ENCODE data around the gene TMOD4. TPM values are rescaled to one million over a fixed set of nuclear protein-coding genes. Genes with fewer than 3 reads are reported as not detected.
A peak's percentile ranks its signal among the peaks of the same experiment; 100 is the strongest.
"Not testable (repeated sequence)": the region's sequence is repeated elsewhere in the genome, so short reads cannot be mapped to it uniquely, and the experiment has no call there.

TMOD4 gene
- total RNA-seq, result 0.46 TPM in 1 of 2 replicates, not detected in the other

DNA sequence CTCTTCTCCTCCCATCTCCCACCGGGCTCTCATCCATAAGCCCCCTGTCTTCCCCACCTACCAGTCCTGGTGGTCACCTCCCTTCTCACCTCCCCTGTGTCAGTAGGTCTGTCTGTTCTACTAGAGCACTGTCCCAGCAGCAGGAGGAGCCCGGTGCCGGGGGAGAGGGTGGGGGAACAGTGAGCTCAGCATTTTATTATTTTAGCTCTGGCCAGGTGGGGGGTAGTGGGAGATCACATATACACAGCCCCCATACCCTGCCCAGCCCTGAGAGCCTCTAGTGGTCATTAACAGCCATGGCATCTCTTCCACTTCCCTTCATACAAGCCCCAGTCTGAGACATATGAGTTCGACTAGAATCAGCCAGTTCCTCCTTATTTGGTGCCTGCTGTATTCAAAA lies at the start of gene TMOD4:
Gene TMOD4 (minus strand): TSS at position 119 of the 400 bp plus-strand sequence. CDS start 1,106 bp downstream, outside the sequence.
- no peak for DNase-seq (ENCODE audit: low read depth)
- no peak within 1 kb of the TSS for H3K4me3 ChIP-seq (ENCODE audit: low read depth, low read length)
- peak; percentile 68 for TF ChIP-seq CTCF (conservative IDR thresholded peaks at IDR 0.05; ENCODE audit: low read depth, low read length)

GRCh38 chr1:151222130-151222529 lies 46.3 kb upstream of the TMOD4 start:
- peak; percentile 23 for DNase-seq (ENCODE audit: low read depth)
- H3K4me3 ChIP-seq (ENCODE audit: low read depth, low read length), result no peak overlapping the region
- TF ChIP-seq CTCF (conservative IDR thresholded peaks at IDR 0.05; ENCODE audit: low read depth, low read length), result no peak

DNA sequence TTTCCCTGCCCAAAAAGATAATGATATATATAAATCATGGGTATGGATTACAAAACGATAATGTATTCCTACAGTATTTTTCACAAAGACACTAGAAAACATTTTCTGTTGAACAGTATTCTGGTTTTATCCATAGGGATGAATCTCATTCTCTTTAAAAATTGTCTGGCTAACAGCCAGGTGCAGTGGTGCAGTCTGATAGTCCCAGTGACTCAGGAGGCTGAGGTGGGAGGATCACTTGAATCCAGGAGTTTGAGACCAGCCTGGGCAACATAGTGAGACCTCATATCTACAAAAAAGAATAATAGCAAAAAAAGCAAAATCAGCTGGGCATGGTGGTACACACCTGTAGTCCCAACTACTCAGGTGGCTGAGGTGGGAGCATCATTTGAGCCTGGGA lies 45.8 kb upstream of the TMOD4 start:
- DNase-seq (ENCODE audit: low read depth), result no peak
- no peak for TF ChIP-seq CTCF (conservative IDR thresholded peaks at IDR 0.05; ENCODE audit: low read depth, low read length)
- no peak overlapping the region for H3K4me3 ChIP-seq (ENCODE audit: low read depth, low read length)

- TF ChIP-seq CTCF (conservative IDR thresholded peaks at IDR 0.05; ENCODE audit: low read depth, low read length), result no peak
- no peak overlapping the region for H3K4me3 ChIP-seq (ENCODE audit: low read depth, low read length)
- no peak for DNase-seq (ENCODE audit: low read depth)
Measured at GRCh38 chr1:151213560-151213959, 37.8 kb upstream of the TMOD4 start.

- TF ChIP-seq CTCF (conservative IDR thresholded peaks at IDR 0.05; ENCODE audit: low read depth, low read length), result no peak
- DNase-seq (ENCODE audit: low read depth), result no peak
Measured at GRCh38 chr1:151211972-151212705, 36.4 kb upstream of the TMOD4 start.

GRCh38 chr1:151210830-151211229 lies 35.0 kb upstream of the TMOD4 start:
- DNase-seq (ENCODE audit: low read depth), result no peak
- no peak overlapping the region for H3K4me3 ChIP-seq (ENCODE audit: low read depth, low read length)
- TF ChIP-seq CTCF (conservative IDR thresholded peaks at IDR 0.05; ENCODE audit: low read depth, low read length), result no peak

More at GRCh38 chr1:151211972-151212705, 36.4 kb upstream of the TMOD4 start:
- no peak overlapping the region for H3K4me3 ChIP-seq (ENCODE audit: low read depth, low read length)

- DNase-seq (ENCODE audit: low read depth); H3K4me3 ChIP-seq (ENCODE audit: low read depth, low read length): not testable (repeated sequence)
Measured at GRCh38 chr1:151205381-151205965, 29.7 kb upstream of the TMOD4 start.

Measured in epithelial cell of proximal tubule (primary cell).